Stimulated activated effector memory CD8-positive, alpha-beta T cell treated with anti-CD3 and anti-CD28 coated beads, Interleukin-12 subunit alpha, Interleukin-12 subunit beta, amount 100 ng/mL, for 72 hours (primary cell): ENCODE results near the gene MARF1.
A peak's percentile ranks its signal among the peaks of the same experiment; 100 is the strongest.
"Not testable (repeated sequence)": the region's sequence is repeated elsewhere in the genome, so short reads cannot be mapped to it uniquely, and the experiment has no call there.

Experiments used
- ATAC-seq: fragments of 150-1000 bp; cut with Tn5 transposase; 2 replicates; pipeline ENCODE4 v1.10.0; 2021
- DNase-seq, 2 donors: peaks; one replicate each; pipeline ENCODE4 v3.0.0; 2021 to 2022; ENCODE audit warnings: low spot score in 2 of 2
- H3K27ac Mint-ChIP-seq: one replicate; pipeline ENCODE4 v1.8.0; 2022; ENCODE audit warnings: mild to moderate bottlenecking, mixed read lengths
- H3K36me3 Mint-ChIP-seq: one replicate; pipeline ENCODE4 v1.8.0; 2022; ENCODE audit warnings: mild to moderate bottlenecking, mixed read lengths
- H3K4me1 Mint-ChIP-seq: one replicate; pipeline ENCODE4 v1.8.0; 2022; ENCODE audit warnings: mixed read lengths
- H3K4me3 Mint-ChIP-seq: one replicate; pipeline ENCODE4 v1.8.0; 2022; ENCODE audit warnings: mild to moderate bottlenecking, mixed read lengths
- H3K9me3 Mint-ChIP-seq: one replicate; pipeline ENCODE4 v1.8.0; 2022; ENCODE audit warnings: mixed read lengths

MARF1 gene

GRCh38 chr16:15646557-15647293 is 3.8 kb upstream of the MARF1 start:
- H3K4me3 Mint-ChIP-seq, H3K27ac Mint-ChIP-seq, H3K9me3 Mint-ChIP-seq, ATAC-seq, DNase-seq: not testable (repeated sequence)
- Mint-ChIP-seq H3K36me3 (peaks cover 16% of the 10 kb centered on the region), H3K4me1 (peaks cover 13% of the 10 kb centered on the region)

- ATAC-seq, H3K9me3 Mint-ChIP-seq, H3K36me3 Mint-ChIP-seq, H3K27ac Mint-ChIP-seq, H3K4me3 Mint-ChIP-seq, DNase-seq: not testable (repeated sequence)
- H3K4me1 Mint-ChIP-seq = peaks cover 20% of the 10 kb centered on the region
Observed at GRCh38 chr16:15644962-15645465, 2.1 kb upstream of the MARF1 start.

DNA sequence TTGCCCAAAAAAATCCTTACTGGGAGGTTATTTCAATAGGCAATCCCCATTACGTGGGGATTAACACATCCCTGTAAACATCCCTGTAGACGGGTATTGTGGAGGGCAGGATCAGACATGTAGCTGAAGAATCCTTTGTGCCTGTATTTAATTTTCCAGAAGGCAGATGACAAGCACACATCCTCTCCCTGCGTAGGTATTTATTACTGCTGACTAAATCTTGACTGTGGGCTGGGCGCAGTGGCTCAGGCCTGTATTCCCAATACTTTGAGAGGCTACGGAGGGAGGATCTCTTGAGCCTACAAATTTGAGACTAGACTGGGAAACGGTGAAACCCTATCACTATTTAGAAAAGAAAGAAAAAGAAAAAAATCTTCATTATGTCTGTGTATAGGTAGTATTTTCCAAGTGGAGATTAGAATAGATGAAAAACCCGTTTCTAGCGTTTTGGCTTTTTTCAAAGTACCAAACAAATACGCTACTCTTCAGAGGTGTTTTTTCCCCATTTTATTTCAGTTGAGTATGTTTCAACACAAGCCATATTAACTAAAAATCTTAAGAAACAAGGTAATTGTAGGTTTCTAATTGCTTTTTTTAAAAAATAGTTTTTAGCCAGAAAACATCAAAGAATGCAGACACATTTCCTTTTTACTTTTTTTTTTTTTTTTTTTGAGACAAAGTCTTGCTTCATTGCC is 1.5 kb upstream of the MARF1 start:
- no peak for DNase-seq
- H3K27ac Mint-ChIP-seq = no peak overlapping the region
- peak overlapping the region; percentile 79 for H3K4me3 Mint-ChIP-seq
- H3K36me3 Mint-ChIP-seq = peaks cover 2% of the 10 kb centered on the region
- no peaks in the 10 kb centered on the region for H3K9me3 Mint-ChIP-seq
- ATAC-seq = no peak
- H3K4me1 Mint-ChIP-seq = peaks cover 23% of the 10 kb centered on the region

DNA sequence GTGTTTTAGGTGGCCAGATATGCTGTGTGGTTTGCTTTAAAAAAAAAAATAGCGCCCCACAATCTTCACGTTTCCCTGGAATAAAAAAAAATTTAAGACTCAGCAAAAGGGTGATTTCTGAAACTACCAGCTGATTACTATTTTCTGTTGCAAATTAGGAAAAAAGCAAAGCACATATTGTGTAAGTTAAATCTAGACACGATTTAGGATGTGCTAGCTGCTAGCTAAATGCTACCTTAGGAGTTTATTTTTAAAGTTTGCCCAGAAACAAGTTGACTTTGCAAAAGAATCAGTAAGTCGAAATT is 944 bp upstream of the MARF1 start:
- peaks cover 7% of the 10 kb centered on the region for H3K36me3 Mint-ChIP-seq
- peak overlapping the region; percentile 79 for H3K4me3 Mint-ChIP-seq
- H3K27ac Mint-ChIP-seq = peak overlapping the region; percentile 96
- peaks cover 28% of the 10 kb centered on the region for H3K4me1 Mint-ChIP-seq
- ATAC-seq (no peak), DNase-seq (no peak)
- no peaks in the 10 kb centered on the region for H3K9me3 Mint-ChIP-seq

GRCh38 chr16:15642557-15643047 is 352 bp downstream of the MARF1 start:
- ATAC-seq (peak; percentile 81), DNase-seq (peak; percentile 54 to 90)
- peak overlapping the region; percentile 79 for H3K4me3 Mint-ChIP-seq
- H3K36me3 Mint-ChIP-seq = peaks cover 20% of the 10 kb centered on the region
- H3K9me3 Mint-ChIP-seq = no peaks in the 10 kb centered on the region
- H3K4me1 Mint-ChIP-seq = peaks cover 35% of the 10 kb centered on the region
- H3K27ac Mint-ChIP-seq = peak overlapping the region; percentile 96

DNA sequence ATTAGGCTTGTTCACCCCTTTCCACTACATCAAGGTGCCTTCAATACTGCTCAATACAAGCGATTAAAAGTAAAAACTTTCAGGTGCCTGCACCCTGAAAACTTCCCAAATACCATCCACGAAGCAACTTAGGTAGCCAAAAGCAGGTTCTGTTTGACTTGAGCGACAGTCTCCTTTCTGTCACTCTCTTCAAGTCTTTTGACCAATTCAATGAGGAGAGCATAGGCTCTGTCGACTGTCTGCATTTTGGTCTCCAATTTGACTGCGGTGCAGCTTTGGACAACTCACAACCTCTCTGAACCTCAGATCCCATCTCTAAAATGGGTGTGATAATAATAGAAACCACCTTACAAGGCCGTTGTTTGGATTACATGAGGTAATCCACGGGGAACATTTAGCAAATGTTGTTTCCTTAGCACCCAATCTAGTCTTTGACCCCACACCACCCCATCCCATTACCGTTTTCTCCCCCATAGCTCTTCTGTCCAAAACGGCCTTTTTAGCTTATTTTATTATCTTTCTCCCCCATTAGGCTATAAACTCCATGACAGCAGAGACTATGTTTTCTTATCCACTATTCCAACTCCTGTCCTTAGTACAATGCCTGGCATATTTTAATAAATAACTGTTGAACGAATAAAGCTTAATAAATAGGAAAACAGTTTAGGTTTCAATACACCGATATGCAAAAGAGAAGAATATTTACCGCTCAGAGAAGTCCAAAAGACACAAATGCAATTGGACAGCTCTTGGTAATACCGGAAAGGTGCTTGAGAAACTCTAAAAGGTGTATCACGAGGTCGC is 999 bp downstream of the MARF1 start:
- DNase-seq (no peak), ATAC-seq (no peak)
- peaks cover 38% of the 10 kb centered on the region for H3K4me1 Mint-ChIP-seq
- H3K36me3 Mint-ChIP-seq = peaks cover 26% of the 10 kb centered on the region
- peak overlapping the region; percentile 96 for H3K27ac Mint-ChIP-seq
- peak overlapping the region; percentile 79 for H3K4me3 Mint-ChIP-seq
- H3K9me3 Mint-ChIP-seq = no peaks in the 10 kb centered on the region

DNA sequence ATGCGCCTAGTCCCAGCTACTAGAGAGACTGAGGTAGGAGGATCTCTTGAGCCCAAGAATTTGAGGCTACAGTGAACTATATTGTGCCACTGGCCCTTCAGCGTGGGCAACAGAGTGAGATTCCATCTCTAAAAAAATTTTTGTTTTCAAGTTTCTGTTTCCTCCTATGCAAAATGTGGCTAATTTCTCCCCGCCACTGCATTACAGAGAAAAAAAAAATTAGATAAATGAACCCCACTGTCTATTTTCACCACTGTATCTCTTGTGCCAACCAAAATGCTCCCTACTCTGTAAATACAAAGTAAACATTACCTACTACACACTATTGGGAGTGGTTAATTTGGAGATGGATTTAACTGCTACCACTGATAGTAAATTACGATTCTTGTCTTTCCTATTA is 2.0 kb downstream of the MARF1 start:
- no peak for DNase-seq
- H3K4me3 Mint-ChIP-seq = peak overlapping the region; percentile 79
- H3K36me3 Mint-ChIP-seq = peaks cover 36% of the 10 kb centered on the region
- H3K4me1 Mint-ChIP-seq = peaks cover 46% of the 10 kb centered on the region
- peak overlapping the region; percentile 96 for H3K27ac Mint-ChIP-seq
- H3K9me3 Mint-ChIP-seq = no peaks in the 10 kb centered on the region
- ATAC-seq = no peak

- H3K27ac Mint-ChIP-seq = peak overlapping the region; percentile 70
- DNase-seq = no peak
- H3K4me1 Mint-ChIP-seq = peaks cover 53% of the 10 kb centered on the region
- peak overlapping the region; percentile 79 for H3K4me3 Mint-ChIP-seq
- ATAC-seq = peak; percentile 27
- no peaks in the 10 kb centered on the region for H3K9me3 Mint-ChIP-seq
- H3K36me3 Mint-ChIP-seq = peaks cover 55% of the 10 kb centered on the region
Observed at GRCh38 chr16:15639061-15639568, 3.8 kb downstream of the MARF1 start.

DNA sequence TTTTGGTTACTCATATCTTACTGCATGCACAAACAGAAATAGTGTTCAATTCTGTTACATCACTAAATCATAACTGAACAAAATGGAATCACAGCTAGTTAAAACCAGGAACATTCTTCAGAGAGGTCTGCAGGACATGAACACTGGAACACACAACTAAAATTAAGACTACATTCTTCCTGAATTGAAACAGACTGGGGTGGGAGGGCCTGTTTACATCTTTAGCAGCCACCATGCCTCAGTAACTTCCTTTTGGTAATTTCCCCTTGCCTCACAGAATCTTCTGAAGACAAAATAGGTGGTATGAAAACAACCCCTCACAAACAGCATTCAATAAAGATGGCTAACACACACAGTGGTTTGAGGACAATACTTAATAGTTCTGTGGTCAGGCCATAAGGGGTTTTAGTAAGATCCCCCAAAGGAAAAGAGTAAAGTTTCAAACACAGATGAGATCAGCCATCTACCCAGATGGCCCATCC is 6.5 kb downstream of the MARF1 start:
- H3K4me1 Mint-ChIP-seq = peaks cover 52% of the 10 kb centered on the region
- H3K27ac Mint-ChIP-seq = peak overlapping the region; percentile 89
- ATAC-seq = peak; percentile 67
- peak overlapping the region; percentile 50 for H3K4me3 Mint-ChIP-seq
- no peaks in the 10 kb centered on the region for H3K9me3 Mint-ChIP-seq
- DNase-seq = no peak
- peaks cover 81% of the 10 kb centered on the region for H3K36me3 Mint-ChIP-seq

- Mint-ChIP-seq H3K9me3 (no peaks in the 10 kb centered on the region), H3K36me3 (peaks cover 86% of the 10 kb centered on the region), H3K4me1 (peaks cover 47% of the 10 kb centered on the region), H3K27ac (peak overlapping the region; percentile 89), H3K4me3 (peak overlapping the region; percentile 50)
- DNase-seq (no peak), ATAC-seq (no peak)
Observed at GRCh38 chr16:15635926-15636325, 7.0 kb downstream of the MARF1 start.

DNA sequence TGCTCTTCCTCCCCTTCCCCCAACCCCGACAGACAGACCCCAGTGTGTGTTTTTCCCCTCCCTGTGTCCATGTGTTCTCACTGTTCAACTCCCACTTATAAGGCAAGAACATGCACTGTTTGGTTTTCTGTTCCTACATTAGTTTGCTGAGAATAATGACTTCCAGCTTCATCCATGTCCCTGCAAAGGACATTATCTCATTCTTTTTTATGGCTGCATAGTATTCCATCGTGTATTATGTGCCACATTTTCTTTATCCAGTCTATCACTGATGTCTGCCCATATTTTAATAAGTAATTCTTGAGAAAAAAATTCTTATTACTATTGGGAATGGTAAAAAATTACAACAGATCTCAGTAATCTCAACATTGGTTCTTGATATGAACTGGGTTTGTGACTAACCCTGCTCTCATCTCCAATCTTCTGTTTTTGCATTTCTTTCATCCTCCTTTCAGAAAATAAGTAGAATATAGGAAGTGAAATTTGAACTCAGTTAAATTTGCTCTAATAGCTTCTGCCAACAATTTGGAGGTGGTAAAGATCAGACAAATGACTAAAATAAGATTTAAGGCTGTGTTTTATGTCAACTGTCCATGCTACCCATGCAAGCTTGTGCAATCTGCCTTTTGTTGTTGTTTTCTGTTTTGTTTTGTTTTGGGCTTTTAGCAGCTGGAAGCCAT is 11.1 kb downstream of the MARF1 start:
- Mint-ChIP-seq H3K36me3 (peaks cover 100% of the 10 kb centered on the region), H3K9me3 (no peaks in the 10 kb centered on the region), H3K27ac (peak overlapping the region; percentile 20), H3K4me1 (peaks cover 16% of the 10 kb centered on the region), H3K4me3 (no peak overlapping the region)
- no peak for ATAC-seq
- DNase-seq = no peak

DNA sequence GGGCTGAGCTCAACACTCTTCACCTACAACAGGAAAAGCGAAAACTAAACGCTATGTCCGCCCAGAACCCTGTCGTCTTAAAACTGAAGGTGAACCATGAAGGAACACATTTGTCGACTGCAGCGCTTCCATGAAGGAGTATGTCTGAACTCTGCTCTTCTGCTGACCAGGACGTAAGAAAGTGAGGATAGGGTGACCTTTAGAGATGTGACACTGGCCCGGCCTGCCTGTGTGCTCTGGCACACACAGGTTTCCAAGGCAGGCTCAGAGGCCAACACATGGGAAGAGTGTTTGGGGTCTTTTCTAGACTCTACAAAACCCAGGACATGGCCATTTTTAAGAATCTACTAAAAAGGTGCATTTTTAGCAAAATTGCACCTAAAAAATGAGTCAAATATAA is 21.1 kb downstream of the MARF1 start:
- Mint-ChIP-seq H3K36me3 (peaks cover 100% of the 10 kb centered on the region), H3K9me3 (no peaks in the 10 kb centered on the region), H3K4me3 (no peak overlapping the region), H3K4me1 (peaks cover 6% of the 10 kb centered on the region), H3K27ac (no peak overlapping the region)
- ATAC-seq (no peak), DNase-seq (no peak)

GRCh38 chr16:15621456-15621855 is 21.5 kb downstream of the MARF1 start:
- ATAC-seq = no peak
- H3K4me3 Mint-ChIP-seq = no peak overlapping the region
- no peak overlapping the region for H3K27ac Mint-ChIP-seq
- H3K4me1 Mint-ChIP-seq = peaks cover 6% of the 10 kb centered on the region
- H3K9me3 Mint-ChIP-seq = no peaks in the 10 kb centered on the region
- H3K36me3 Mint-ChIP-seq = peaks cover 100% of the 10 kb centered on the region
- no peak for DNase-seq

DNA sequence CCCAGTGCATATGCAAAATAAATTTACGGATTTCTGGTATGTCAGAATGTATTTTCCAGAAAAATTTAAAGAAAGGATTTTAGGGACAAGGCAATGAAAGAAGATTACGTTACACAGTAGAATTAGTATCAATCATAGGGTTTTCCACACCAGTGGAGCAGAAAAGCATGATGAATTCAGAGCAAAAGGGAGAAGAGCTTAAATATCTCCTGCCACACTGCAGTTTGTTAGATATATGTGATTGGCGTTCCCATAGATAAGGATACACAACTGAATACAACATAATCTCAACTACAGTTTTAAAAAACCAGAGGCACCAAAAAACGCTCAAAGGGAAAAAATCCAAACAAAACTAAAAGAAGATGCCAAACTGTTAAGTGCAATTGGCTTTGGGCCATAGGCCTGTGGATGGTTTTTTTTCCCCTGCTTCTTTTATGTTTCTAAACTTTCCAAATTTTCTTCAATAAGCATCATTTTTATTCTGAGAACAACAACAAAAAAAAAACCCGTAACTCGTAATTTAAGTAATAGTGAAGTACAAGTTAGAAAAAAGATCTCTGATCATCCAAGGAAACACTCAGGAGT is 22.3 kb downstream of the MARF1 start:
- Mint-ChIP-seq H3K4me1 (peaks cover 6% of the 10 kb centered on the region), H3K4me3 (no peak overlapping the region), H3K27ac (no peak overlapping the region), H3K9me3 (no peaks in the 10 kb centered on the region), H3K36me3 (peaks cover 100% of the 10 kb centered on the region)
- ATAC-seq (no peak), DNase-seq (no peak)
